Heart left ventricle (tissue), 13 donors: Measurements from ENCODE around the gene P3H1.

Source experiments
- POLR2A ChIP-seq, 2 donors: fragments of 450-650 bp; IDR thresholded peaks; one replicate each; pipeline ENCODE4 v1.6.1; 2017; ENCODE audit warnings: antibody characterized with exemption in 2 of 2, mild to moderate bottlenecking in 2 of 2, moderate library complexity in 2 of 2
- TF ChIP-seq, protein P1 (sequence below), 12 donors: fragments of 200-600 bp; sonication (generic) in 4 of 12; IDR thresholded peaks; one replicate each; pipeline versions ENCODE4 v1.5.0 to v1.8.0; 2018 to 2022; ENCODE audit warnings: antibody characterized with exemption in 12 of 12, mild to moderate bottlenecking in 5 of 12
- donor health status: ischemic (EF 13 %, LVEDD 7.1; RV severe dilation, severe dysfunction).
- donor health status: DM: no; HTN: yes; CAD: no.
- donor health status: DM: no; HTN: no; CAD: no.
- donor health status: ischemic (EF 25% LVEDD 6.9; RV normal size, moderate dysfunction).
- donor health status: ischemic (EF 25% LVEDD 5.7; RV mildly dilated, moderate dysfunction).
- donor health status: ischemic (EF 35%, LVEDD 5.7; RV mildly dilated, moderate dysfunction).
- donor health status: nonischemic (EF 11% LVEDD 7.7; RV severe dilation, severe dysfunction).
- donor health status: DM: yes; HTN: yes; CAD: no.
- donor health status: PGD.
- donor health status: ischemic (EF 29% LVEDD 5.4; RV normal size, mild dysfunction).
- donor health status: nonischemic (EF 23%, LVEDD 6.1; RV moderate dilation, normal function).

- TF ChIP-seq, protein P1, sequence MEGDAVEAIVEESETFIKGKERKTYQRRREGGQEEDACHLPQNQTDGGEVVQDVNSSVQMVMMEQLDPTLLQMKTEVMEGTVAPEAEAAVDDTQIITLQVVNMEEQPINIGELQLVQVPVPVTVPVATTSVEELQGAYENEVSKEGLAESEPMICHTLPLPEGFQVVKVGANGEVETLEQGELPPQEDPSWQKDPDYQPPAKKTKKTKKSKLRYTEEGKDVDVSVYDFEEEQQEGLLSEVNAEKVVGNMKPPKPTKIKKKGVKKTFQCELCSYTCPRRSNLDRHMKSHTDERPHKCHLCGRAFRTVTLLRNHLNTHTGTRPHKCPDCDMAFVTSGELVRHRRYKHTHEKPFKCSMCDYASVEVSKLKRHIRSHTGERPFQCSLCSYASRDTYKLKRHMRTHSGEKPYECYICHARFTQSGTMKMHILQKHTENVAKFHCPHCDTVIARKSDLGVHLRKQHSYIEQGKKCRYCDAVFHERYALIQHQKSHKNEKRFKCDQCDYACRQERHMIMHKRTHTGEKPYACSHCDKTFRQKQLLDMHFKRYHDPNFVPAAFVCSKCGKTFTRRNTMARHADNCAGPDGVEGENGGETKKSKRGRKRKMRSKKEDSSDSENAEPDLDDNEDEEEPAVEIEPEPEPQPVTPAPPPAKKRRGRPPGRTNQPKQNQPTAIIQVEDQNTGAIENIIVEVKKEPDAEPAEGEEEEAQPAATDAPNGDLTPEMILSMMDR (IDR thresholded peaks at IDR 0.05), result no peak
- TF ChIP-seq POLR2A (IDR thresholded peaks at IDR 0.05), result no peak
Observed at GRCh38 chr1:42723511-42723910, 43.3 kb downstream of the P3H1 start.
